ENCODE measurements around the gene XPO4. TPM values are rescaled to one million over a fixed set of nuclear protein-coding genes. Genes with fewer than 3 reads are reported as not detected.

The XPO4 gene
- total and polyA plus RNA-seq, 4 donors: 2.5 to 12.5 (median 7.5) TPM

- 88% methylated on average over 6 of the region's 6 CpGs for WGBS
- no peak overlapping the region for H3K27ac ChIP-seq (ENCODE audit: low read depth in 1 of 2, low read length in 2 of 2)
Observed at GRCh38 chr13:20843166-20843565, 59.4 kb downstream of the XPO4 start.

GRCh38 chr13:20840568-20840967 is 62.0 kb downstream of the XPO4 start:
- Histone ChIP-seq H3K4me1 (ENCODE audit: control insufficient read depth in 4 of 4, insufficient read depth in 4 of 4, low read length in 3 of 4) (peaks cover 0 to 4% (median under 1%) of the 10 kb centered on the region in 4 donors), H3K27me3 (ENCODE audit: control insufficient read depth in 4 of 4, insufficient read depth in 4 of 4, low read length in 3 of 4) (no peaks in the 10 kb centered on the region), H3K4me3 (ENCODE audit: low read depth in 1 of 3, low read length in 3 of 3) (no peak overlapping the region), H3K27ac (ENCODE audit: low read depth in 1 of 2, low read length in 2 of 2) (no peak overlapping the region), H3K36me3 (ENCODE audit: control insufficient read depth in 4 of 4, insufficient read depth in 3 of 4, low read depth in 1 of 4, low read length in 3 of 4) (peaks cover 3 to 16% (median 11%) of the 10 kb centered on the region in 4 donors), H3K9me3 (ENCODE audit: control insufficient read depth in 4 of 4, low read length in 3 of 4) (no peaks in the 10 kb centered on the region), H3K9ac (ENCODE audit: low read depth in 1 of 2, low read length in 2 of 2) (no peak overlapping the region)
- DNase-seq (ENCODE audit: low spot score): no peak
- TF ChIP-seq SP1 (IDR thresholded peaks at IDR 0.05) (no peak), ATF3 (IDR thresholded peaks at IDR 0.05) (no peak), TAF1 (conservative IDR thresholded peaks at IDR 0.05) (no peak), FOXA1 (IDR thresholded peaks at IDR 0.05) (no peak), EGR1 (IDR thresholded peaks at IDR 0.05; ENCODE audit: low read depth in 2 of 2) (no peak), RAD21 (IDR thresholded peaks at IDR 0.05) (no peak), HNF4A (conservative IDR thresholded peaks at IDR 0.05) (no peak), JUND (IDR thresholded peaks at IDR 0.05) (no peak)

More at GRCh38 chr13:20843166-20843565, 59.4 kb downstream of the XPO4 start:
- Histone ChIP-seq H3K9me3 (ENCODE audit: control insufficient read depth in 4 of 4, low read length in 3 of 4) (no peaks in the 10 kb centered on the region), H3K27me3 (ENCODE audit: control insufficient read depth in 4 of 4, insufficient read depth in 4 of 4, low read length in 3 of 4) (no peaks in the 10 kb centered on the region), H3K4me1 (ENCODE audit: control insufficient read depth in 4 of 4, insufficient read depth in 4 of 4, low read length in 3 of 4) (peaks cover 0 to 4% (median 2%) of the 10 kb centered on the region in 4 donors), H3K4me3 (ENCODE audit: low read depth in 1 of 3, low read length in 3 of 3) (no peak overlapping the region), H3K9ac (ENCODE audit: low read depth in 1 of 2, low read length in 2 of 2) (no peak overlapping the region), H3K36me3 (ENCODE audit: control insufficient read depth in 4 of 4, insufficient read depth in 3 of 4, low read depth in 1 of 4, low read length in 3 of 4) (peaks cover 0 to 3% (median 3%) of the 10 kb centered on the region in 4 donors)
- no peak for DNase-seq (ENCODE audit: low spot score)
- TF ChIP-seq HNF4G (IDR thresholded peaks at IDR 0.05): no peak
- TF ChIP-seq YY1 (IDR thresholded peaks at IDR 0.05): no peak
- no peak for TF ChIP-seq NR2F2 (IDR thresholded peaks at IDR 0.05)
- TF ChIP-seq GABPA (IDR thresholded peaks at IDR 0.05 in 1 of 2, conservative IDR thresholded peaks at IDR 0.05 in 1 of 2): no peak
- no peak for TF ChIP-seq ATF3 (IDR thresholded peaks at IDR 0.05)
- no peak for TF ChIP-seq SP1 (IDR thresholded peaks at IDR 0.05)
- no peak for TF ChIP-seq FOXA1 (IDR thresholded peaks at IDR 0.05)
- no peak for TF ChIP-seq FOXA2 (IDR thresholded peaks at IDR 0.05)
- TF ChIP-seq REST (IDR thresholded peaks at IDR 0.05): no peak
- no peak for TF ChIP-seq TAF1 (conservative IDR thresholded peaks at IDR 0.05)

GRCh38 chr13:20833900-20834679 is 68.5 kb downstream of the XPO4 start:
- DNase-seq (ENCODE audit: low spot score): no peak
- Histone ChIP-seq H3K9me3 (ENCODE audit: control insufficient read depth in 4 of 4, low read length in 3 of 4) (no peaks in the 10 kb centered on the region), H3K9ac (ENCODE audit: low read depth in 1 of 2, low read length in 2 of 2) (no peak overlapping the region), H3K36me3 (ENCODE audit: control insufficient read depth in 4 of 4, insufficient read depth in 3 of 4, low read depth in 1 of 4, low read length in 3 of 4) (peaks cover 3 to 14% (median 8%) of the 10 kb centered on the region in 4 donors), H3K4me3 (ENCODE audit: low read depth in 1 of 3, low read length in 3 of 3) (no peak overlapping the region), H3K27ac (ENCODE audit: low read depth in 1 of 2, low read length in 2 of 2) (no peak overlapping the region), H3K4me1 (ENCODE audit: control insufficient read depth in 4 of 4, insufficient read depth in 4 of 4, low read length in 3 of 4) (no peaks in the 10 kb centered on the region), H3K27me3 (ENCODE audit: control insufficient read depth in 4 of 4, insufficient read depth in 4 of 4, low read length in 3 of 4) (no peaks in the 10 kb centered on the region)
- TF ChIP-seq YY1 (IDR thresholded peaks at IDR 0.05) (no peak), SP1 (IDR thresholded peaks at IDR 0.05) (peak; percentile 23), HNF4A (conservative IDR thresholded peaks at IDR 0.05) (peak; percentile 63 to 75), RXRA (IDR thresholded peaks at IDR 0.05) (no peak), HNF4G (IDR thresholded peaks at IDR 0.05) (peak; percentile 22), FOXA2 (IDR thresholded peaks at IDR 0.05) (no peak)
- 96% methylated on average over 7 of the region's 7 CpGs for WGBS
